ENCODE measurements around the gene GALNT13.
"Not testable (repeated sequence)": the region's sequence is repeated elsewhere in the genome, so short reads cannot be mapped to it uniquely, and the experiment has no call there.

GRCh38 chr2:154471492-154471891, 599.8 kb downstream of the GALNT13 start:
- TF ChIP-seq CTCF (IDR thresholded peaks at IDR 0.05; ENCODE audit: low read length); EZH2 (optimal IDR thresholded peaks at IDR 0.05; ENCODE audit: low read depth, low read length): not testable (repeated sequence)

Measured in MM.1S (cell line).